Measurements from ENCODE around the gene KLF17.

Gene KLF17

DNA sequence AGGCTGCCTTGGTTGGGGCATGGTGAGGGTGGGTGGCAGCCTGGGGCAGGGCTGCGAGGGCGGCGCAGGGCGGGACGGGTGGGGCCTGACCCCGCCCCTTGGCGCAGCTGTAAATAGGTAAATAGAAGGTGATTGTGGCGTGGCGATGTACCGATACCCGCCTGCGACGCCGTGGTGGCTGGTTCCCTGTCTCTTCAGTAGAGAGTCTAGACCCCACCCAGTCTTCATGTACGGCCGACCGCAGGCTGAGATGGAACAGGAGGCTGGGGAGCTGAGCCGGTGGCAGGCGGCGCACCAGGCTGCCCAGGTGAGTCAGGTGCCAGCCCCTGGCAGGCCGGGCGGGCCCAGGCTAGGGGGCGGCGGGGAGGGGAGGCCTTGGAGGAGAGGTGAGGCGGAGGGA is at the start of gene KLF17:
TSS of gene KLF17 (plus strand) at position 140 of the 400 bp plus-strand sequence. CDS start at position 227, 87 bp downstream.
- DNase-seq (ENCODE audit: low spot score) = no peak

DNA sequence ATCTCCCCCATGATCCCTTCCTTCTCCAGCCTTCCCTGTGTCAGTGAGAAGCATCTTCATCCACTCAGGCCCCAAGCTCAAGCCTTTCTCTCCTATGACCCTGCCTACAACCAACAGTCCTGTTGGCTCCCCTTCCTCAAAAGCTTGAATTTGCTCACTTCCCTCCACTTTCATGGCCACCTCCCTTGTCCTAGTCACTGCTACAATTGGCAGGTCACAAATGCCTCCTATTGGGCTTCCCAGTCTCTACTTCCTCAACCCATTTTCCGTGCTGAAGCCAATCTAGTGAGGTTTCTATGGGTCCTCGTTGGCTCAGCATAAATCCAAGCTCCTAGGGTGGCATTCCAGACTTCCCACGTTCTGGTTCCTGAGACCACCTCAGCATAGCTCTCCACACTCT is 47.2 kb upstream of the KLF17 start:
- DNase-seq (ENCODE audit: low spot score) = no peak

DNA sequence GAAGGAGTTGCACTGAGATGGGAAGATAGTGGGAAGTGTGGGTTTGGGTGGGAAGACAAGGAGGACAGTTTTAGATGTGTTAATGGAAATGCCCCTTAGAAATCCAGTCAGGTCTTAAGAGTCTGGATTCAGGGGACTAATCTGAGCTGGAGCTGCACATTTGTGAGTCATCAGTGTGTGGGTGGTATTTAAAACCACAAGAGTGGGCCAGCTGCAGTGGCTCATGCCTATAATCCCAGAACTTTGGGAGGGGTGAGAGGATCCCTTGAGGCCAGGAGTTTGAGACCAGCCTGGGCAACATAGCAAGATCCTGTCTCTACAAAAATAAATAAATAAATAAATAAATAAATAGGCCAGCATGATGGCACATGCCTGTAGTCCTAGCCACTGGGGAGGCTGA is 46.4 kb upstream of the KLF17 start:
- peak; percentile 53 for DNase-seq (ENCODE audit: low spot score)

DNA sequence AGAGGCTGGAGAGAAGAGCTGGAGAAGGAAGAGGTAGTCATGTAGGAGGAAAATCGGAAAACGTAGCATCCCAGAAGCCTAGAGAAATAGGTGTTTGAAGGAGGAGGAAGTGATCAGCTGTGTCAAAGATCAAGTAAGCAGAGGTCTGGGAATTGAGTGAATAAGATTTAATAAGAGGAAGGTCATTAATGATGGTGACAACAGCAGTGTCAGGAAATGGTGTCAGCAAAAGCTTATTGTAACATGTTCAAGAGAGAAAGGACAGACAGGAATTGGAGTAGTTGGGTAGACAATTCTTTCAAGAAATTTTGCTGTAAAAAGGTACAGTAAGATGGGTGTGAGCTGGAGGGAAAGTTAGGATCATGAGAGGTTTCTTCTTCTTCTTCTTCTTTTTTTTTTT is 45.8 kb upstream of the KLF17 start:
- no peak for DNase-seq (ENCODE audit: low spot score)

GRCh38 chr1:44073528-44073927 is 45.1 kb upstream of the KLF17 start:
- no peak for DNase-seq (ENCODE audit: low spot score)

DNA sequence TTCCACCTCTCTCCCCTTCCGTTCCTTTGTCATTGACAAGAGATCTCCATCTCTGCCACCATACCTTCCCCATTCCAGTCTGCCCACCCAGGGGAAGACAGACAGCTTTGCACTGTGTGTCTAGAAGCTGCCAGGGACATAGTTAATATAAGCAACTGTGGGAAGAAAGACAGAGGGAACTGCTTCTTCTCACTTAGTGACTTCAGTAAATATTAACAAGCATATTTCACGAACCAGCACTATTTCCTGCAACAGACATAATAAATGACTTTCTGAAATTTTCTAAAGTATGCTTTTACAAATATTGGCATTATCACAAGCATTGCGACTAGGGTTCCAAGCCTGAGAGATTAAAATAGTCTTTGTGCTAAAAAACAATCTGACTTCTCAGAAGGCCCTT is 44.2 kb upstream of the KLF17 start:
- DNase-seq (ENCODE audit: low spot score) = no peak

- DNase-seq (ENCODE audit: low spot score) = no peak
Observed at GRCh38 chr1:44076066-44076465, 42.6 kb upstream of the KLF17 start.

DNA sequence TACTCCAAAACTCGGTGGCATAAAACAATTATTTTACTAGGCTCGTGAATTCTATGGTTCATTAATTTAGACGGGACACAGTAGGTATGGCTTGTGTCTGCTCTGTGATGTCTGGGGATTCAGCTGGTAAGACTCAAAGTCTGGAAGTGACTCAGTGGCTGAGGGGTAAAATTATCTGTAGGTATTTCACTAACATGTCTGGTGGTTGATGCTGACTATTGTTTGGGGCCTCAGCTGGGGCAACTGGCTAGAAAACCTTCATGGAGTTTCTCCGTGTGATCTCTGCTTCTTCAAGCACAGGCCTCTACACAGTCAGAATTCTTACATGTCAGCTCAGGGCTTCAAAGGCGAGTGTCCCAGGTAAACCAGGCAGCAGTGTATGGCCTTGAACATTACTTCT is 41.2 kb upstream of the KLF17 start:
- DNase-seq (ENCODE audit: low spot score) = no peak

DNA sequence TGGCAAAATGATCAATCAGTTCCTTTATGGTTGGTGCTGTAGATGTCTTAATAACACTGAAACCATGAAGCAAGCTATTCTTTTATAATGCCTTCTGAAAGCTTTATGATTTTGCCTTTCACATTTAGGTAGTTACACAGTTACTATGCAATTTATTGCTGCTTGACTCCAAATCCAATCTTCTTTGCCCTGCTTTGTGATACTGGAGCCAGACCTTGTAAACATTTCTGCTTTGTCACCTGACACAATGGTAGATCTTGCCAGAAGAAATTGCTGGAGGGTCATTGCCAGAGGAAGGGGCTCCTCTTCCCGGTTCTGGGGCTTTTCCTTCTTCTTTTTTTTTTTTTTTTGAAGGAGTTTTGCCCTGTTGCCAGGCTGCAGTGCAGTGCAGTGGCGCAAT is 40.5 kb upstream of the KLF17 start:
- no peak for DNase-seq (ENCODE audit: low spot score)

DNA sequence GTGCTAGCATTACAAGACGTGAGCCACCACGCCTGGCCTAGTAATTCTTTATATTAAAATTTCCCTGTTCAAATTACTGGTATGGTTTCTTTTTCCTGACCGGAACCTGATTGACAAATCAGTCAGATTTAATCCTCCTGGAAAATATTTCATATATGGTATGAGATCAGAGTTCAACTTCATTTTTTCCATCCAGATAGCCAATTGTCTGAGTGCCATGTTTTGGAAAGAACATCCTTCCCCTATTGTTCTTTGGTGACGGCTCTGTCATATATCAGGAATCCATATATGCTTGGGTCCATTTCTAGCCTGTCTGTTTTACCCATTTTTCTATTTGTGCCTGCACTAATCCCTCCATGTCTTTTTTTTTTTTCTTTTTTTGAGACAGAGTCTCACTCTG is 39.1 kb upstream of the KLF17 start:
- DNase-seq (ENCODE audit: low spot score) = no peak

DNA sequence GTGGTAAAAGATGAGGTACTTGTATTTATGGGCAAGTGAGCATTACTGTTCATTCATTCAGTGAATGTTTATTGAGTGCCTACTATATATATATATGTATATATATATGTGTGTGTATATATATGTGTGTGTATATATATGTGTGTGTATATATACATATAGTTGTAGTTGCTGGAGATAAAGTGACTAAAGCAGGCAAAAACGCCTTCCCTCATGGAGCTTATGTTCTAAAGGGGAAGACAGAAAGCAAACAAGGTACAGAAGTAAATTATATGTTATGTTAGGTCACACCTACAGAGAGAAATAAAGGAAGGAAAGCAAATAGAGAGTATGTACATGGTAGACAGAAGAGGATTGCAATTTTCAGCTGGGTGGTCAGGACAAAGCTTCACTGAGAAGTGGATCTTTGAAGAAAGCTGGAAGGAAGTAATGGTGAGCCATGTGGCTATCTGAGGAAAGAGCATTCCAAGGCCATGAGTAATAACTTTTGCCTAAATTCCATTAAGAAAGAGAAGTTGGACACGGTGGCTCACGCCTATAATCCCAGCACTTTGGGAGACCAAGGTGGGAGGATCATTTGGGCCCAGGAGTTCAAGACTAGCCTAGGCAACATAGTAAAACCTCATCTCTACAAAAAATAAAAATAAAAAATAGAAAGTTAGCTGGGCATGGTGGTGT is 33.5 kb upstream of the KLF17 start:
- peak; percentile 55 for DNase-seq (ENCODE audit: low spot score)

- no peak for DNase-seq (ENCODE audit: low spot score)
Observed at GRCh38 chr1:44086692-44087474, 31.7 kb upstream of the KLF17 start.

DNA sequence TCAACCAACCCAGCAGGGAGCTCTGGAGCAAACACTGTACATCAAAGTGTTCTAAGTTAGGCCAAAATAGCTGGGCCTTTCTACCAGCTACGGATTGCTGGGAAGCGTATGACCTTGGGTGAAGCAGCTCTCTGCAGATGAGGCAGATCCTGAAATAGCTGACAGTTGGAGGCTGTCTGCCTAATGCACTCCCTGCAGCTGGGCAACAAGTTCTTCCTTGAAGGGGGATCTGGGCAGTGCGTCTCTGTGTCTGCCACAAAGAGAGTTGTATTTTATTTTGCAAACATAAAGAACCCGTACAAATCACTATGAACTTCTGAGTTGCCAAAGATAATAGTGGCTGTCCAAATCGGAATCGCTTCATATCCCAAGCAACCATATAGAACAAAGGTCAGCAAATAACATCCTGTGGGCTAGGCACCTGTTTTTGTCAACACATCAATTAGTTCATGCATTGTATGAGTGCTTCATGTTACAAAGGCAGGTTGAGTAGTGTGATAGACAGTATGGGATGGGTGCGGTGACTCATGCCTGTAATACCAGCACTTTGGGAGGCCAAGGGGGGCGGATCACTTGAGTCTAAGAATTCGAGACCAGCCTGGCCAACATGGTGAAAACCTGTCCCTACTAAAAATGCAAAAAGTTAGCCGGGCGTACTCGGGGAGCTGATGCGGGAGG is 29.1 kb upstream of the KLF17 start:
- DNase-seq (ENCODE audit: low spot score) = no peak

DNA sequence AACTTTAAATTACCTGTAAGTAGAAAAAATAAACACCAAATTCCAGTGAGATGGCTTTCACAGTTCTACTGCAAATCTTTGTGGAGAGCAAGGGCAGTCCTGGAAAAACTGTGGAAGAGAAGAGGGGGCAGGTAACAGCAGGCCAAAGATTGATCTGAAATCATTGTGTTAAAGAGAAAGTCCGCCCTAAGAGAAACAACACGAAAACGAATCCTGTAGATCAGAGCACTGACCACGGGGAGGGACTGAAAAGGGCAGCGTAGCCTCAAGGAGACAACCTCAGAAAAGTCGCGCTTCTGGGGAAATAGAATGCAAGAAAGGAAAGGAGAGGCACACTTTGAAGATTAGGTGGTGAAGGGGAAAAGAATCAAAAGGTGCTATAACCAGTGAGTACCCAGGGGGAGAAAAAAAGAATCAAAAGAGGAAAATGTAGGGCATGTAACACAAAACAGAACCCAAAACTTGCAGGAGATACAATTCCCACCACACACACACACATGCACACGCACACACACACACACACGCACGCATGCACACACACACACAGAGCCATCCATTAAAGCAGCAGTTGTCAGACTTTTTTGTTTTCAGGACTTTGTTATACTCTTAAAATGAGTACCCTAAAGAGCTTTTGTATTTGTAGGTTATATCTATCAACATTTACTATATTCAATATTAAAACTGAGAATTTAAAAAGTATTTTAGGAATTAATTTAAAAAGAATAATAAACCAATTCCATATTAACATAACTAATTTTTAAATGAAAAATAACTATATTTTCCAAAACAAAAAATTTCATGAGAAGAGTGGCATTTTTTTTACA is 28.0 kb upstream of the KLF17 start:
- DNase-seq (ENCODE audit: low spot score) = no peak

- no peak for DNase-seq (ENCODE audit: low spot score)
Observed at GRCh38 chr1:44094047-44094446, 24.6 kb upstream of the KLF17 start.

DNA sequence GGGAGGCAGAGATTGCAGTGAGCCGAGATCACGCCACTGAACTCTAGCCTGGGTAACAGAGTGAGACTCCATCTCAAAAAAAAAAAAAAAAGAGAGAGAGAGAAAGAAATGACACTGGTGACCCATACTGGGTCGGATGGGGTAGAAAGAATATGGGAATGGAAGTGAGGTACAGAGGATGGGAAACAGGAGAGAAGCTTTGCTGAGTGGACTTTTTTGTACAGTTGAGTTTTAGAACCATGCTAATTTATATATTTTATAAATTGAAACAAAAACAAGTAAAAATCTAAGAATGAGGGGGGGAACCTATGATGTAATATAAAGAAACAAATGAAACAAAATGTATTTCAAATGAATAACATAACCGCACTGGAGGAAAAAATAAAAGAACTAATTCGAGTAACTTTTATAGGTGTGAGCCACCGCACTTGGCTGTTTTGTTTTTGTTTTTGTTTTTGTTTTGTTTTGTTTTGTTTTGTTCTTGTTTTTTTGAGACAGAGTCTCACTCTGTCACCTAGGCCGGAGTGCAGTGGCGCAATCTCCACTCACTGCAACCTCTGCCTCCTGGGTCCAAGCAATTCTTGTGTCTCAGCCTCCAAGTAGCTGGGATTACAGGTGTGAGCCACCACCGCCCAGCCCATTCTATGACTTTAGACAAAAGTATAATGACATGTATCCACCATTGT is 18.3 kb upstream of the KLF17 start:
- no peak for DNase-seq (ENCODE audit: low spot score)

DNA sequence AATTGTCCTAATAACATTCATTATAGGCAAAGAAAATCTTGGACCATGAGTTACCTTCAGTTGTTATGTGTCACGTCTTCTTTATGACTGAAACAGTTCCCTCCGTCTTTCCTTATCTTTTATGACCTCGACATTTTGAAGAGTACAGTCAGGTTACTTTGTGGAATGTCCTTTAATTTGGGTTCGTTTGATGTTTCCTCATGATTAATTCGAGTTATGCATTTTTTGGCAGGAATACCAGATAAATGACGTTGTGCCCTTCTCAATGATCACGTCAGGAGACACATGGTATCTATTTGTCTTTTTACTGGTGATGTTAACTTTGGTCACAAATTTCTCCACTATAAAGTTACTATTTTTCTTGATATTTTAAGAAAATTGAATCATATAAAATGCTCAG is 17.3 kb upstream of the KLF17 start:
- no peak for DNase-seq (ENCODE audit: low spot score)

DNA sequence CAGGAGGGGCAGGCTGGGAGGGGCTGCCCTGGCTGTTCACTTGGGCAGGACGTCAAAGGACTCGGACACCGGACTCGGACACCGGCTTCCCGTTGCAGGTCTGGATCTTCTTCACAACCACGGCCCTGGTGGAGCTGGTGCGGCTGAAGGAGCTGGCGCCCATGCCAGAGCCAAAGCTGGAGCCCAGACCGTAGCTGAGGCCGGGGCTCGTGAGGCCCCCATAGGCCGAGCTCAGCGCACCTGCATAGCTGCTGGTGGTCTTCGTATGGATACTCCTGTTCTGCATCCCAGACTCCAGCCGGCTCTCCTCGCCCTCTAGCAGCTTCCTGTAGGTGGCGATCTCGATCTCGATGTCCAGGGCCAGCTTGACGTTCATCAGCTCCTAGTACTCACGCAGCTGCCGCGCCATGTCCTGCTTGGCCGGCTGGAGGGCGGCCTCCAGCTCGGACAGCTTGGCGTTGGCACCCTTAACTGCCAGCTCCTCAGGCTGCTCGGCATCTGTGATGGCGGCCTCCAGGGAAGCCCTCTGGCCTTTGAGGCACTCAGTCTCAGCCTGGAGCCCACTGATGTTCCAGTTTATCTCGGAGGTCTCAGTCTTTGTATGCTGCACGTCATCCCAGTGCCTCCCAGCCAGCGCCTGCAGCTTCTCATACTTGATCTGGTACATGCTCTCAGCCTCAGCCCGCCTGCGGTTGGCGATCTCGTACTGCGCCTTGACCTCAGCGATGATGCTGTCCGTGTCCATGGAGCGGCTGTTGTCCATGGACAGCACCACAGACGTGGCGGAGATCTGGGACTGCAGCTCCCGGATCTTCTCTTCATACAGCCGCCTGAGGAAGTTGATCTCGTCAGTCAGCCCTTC is 15.1 kb upstream of the KLF17 start:
- no peak for DNase-seq (ENCODE audit: low spot score)

DNA sequence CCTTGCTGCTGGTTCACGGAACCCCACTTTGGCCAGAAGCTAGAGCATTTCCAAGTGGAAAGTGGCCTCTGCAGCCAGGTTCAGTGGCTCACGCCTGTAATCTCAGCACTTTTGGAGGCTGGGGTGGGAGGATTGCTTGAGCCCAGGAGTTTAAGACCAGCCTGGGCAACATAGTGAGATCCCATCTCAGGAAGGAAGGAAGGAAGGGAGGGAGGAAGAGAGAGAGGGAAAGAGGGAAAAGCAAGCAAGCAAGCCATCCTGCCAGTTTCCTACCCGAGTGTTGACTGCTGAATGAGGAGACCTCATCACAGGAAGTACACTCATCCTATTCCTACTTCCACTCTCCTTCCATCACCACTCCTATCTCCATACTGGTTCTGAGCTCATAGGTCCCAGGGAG is 12.8 kb upstream of the KLF17 start:
- DNase-seq (ENCODE audit: low spot score) = no peak

- DNase-seq (ENCODE audit: low spot score) = peak; percentile 78
Observed at GRCh38 chr1:44108241-44108640, 10.4 kb upstream of the KLF17 start.

DNA sequence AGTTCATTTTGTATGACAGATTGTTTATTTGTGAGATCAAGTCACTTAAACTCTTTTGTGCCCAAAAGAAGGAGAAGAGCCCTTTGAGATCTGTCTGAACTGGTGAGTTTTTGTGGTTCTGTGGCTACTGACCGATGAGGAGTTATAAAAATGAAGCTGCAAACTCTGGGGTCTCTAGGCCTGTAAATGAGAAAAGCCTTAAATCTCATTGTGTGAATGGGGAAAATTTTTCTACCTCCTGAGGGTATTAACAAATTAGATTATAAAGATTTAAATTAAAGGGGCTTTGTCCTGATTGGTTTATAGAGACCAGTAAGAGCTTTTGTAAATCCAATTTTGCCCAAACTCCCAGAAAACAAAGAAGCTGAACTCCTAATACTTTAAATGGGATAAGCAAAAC is 9.7 kb upstream of the KLF17 start:
- no peak for DNase-seq (ENCODE audit: low spot score)

Data from AG08396 (cell line).